K562 (cell line): ENCODE data around the gene CATSPER4. TPM values are rescaled to one million over a fixed set of nuclear protein-coding genes. Genes with fewer than 3 reads are reported as not detected.

Experiments used
- CHD1 ChIP-seq: fragments of 200-600 bp; sonication (generic); IDR thresholded peaks from one replicate; pipeline ENCODE4 v1.6.1; 2012; ENCODE audit warnings: mild to moderate bottlenecking, moderate library complexity, low read length, inconsistent platforms
- CXXC5 ChIP-seq: fragments of 250-450 bp; sonication (Bioruptor Pico); IDR thresholded peaks from 2 replicates; pipeline ENCODE4 v1.8.0; 2022; ENCODE audit warnings: inconsistent platforms, mild to moderate bottlenecking, moderate library complexity
- E2F1 ChIP-seq: sonication (generic); formaldehyde crosslinking; IDR thresholded peaks from 2 replicates; pipeline ENCODE4 v1.8.1; 2023; ENCODE audit warnings: mild to moderate bottlenecking, missing genetic modification reagents, moderate library complexity
- FOXJ2 ChIP-seq: fragments of 200-800 bp; sonication (Bioruptor generic); IDR thresholded peaks from 2 replicates; pipeline ENCODE4 v1.6.1; 2016; ENCODE audit warnings: missing genetic modification characterization, missing compliant biosample characterization
- JUN ChIP-seq, 2 experiments: sonication (generic) in 1 of 2; formaldehyde crosslinking in 1 of 2; IDR thresholded peaks; 2 replicates each; pipeline versions ENCODE4 v1.6.1 to v1.8.0; 2012 to 2022; ENCODE audit warnings: borderline replicate concordance in 2 of 2, mild to moderate bottlenecking in 2 of 2, improper control_type of control experiment in 1 of 2, low read depth in 1 of 2, low read length in 1 of 2, missing genetic modification reagents in 1 of 2
- MCM2 ChIP-seq: fragments of 450-650 bp; IDR thresholded peaks from 2 replicates; pipeline ENCODE4 v1.6.1; 2017; ENCODE audit warnings: low read depth, mild to moderate bottlenecking
- RAD21 ChIP-seq, 2 experiments: fragments of 250-450 bp in 1 of 2; fragments of 450-650 bp in 1 of 2; sonication (Bioruptor Pico) in 1 of 2; formaldehyde crosslinking in 1 of 2; IDR thresholded peaks in 1 of 2; conservative IDR thresholded peaks in 1 of 2; 2 replicates each; pipeline versions ENCODE4 v1.4.0 to v1.8.0; 2020 to 2022; ENCODE audit warnings: mild to moderate bottlenecking in 2 of 2, moderate library complexity in 1 of 2
- SAP30 ChIP-seq: fragments of 200-600 bp; sonication (generic); IDR thresholded peaks from 2 replicates; pipeline ENCODE4 v1.6.1; 2012; ENCODE audit warnings: borderline replicate concordance, low read depth, mild to moderate bottlenecking, moderate library complexity, low read length, control low read depth, inconsistent platforms; ENCODE audit not compliant: insufficient read depth, poor library complexity, severe bottlenecking
- SMAD1 ChIP-seq: fragments of 150-350 bp; IDR thresholded peaks from 2 replicates; pipeline ENCODE4 v1.6.1; 2014; ENCODE audit warnings: low read length, low read depth; ENCODE audit not compliant: partially characterized antibody
- SOX6 ChIP-seq: fragments of 450-650 bp; IDR thresholded peaks from 2 replicates; pipeline ENCODE4 v1.6.1; 2014; ENCODE audit warnings: mild to moderate bottlenecking
- THRAP3 ChIP-seq: fragments of 450-650 bp; IDR thresholded peaks from 2 replicates; pipeline ENCODE4 v1.6.1; 2016; ENCODE audit warnings: mild to moderate bottlenecking, inconsistent platforms, borderline replicate concordance
- U2AF2 ChIP-seq: fragments of 200-400 bp; formaldehyde crosslinking; optimal IDR thresholded peaks from 2 replicates; pipeline ENCODE3; 2017; ENCODE audit warnings: low read depth, mild to moderate bottlenecking, low read length
- ZFPM2 ChIP-seq: fragments of 250-450 bp; sonication (Bioruptor Pico); IDR thresholded peaks from 2 replicates; pipeline ENCODE4 v1.5.1; 2022; ENCODE audit warnings: mild to moderate bottlenecking
- ZNF445 ChIP-seq: fragments of 250-450 bp; sonication (Bioruptor Pico); IDR thresholded peaks from 2 replicates; pipeline ENCODE4 v1.4.0; 2020; ENCODE audit warnings: low read depth, mild to moderate bottlenecking, moderate library complexity
- ZNF583 ChIP-seq: fragments of 250-450 bp; sonication (Bioruptor Pico); IDR thresholded peaks from 2 replicates; pipeline ENCODE4 v1.4.0; 2020
- ZNF695 ChIP-seq: fragments of 450-650 bp; formaldehyde crosslinking; IDR thresholded peaks from 2 replicates; pipeline ENCODE4 v1.4.0; 2020; ENCODE audit warnings: mild to moderate bottlenecking, moderate library complexity
- polyA plus RNA-seq, 8 experiments: library from polyadenylated mRNA; depleted of rRNA in 4 of 8; stranded (reverse) in 5 of 8; unstranded in 3 of 8; fragments of >200 nt; fragmentation: Nextera tagmentation in 2 of 8; fragmentation: Illumina TruSeq in 1 of 8; extraction: Ambion mirVana in 2 of 8; extraction: Trizol in 1 of 8; gene quantifications; 2 replicates each; pipeline versions ENCODE4 v1.2.1 to v1.2.3, GENCODE V29; 2011 to 2014; ENCODE audit warnings: inconsistent platforms in 1 of 8, missing spikeins in 1 of 8
- total RNA-seq, 7 experiments: library from RNA; depleted of rRNA in 6 of 7; stranded (reverse); fragments of >200 nt in 6 of 7; fragmentation: Illumina TruSeq in 2 of 7; extraction: Trizol in 2 of 7; gene quantifications; 2 replicates each; pipeline versions ENCODE4 v1.2.1 to v1.2.3, GENCODE V29; 2011 to 2021; ENCODE audit warnings: low replicate concordance in 1 of 7
- TF ChIP-seq, protein P1 (sequence below): fragments of 450-650 bp; IDR thresholded peaks from 2 replicates; pipeline ENCODE4 v1.6.1; 2018; ENCODE audit not compliant: partially characterized antibody
- TF ChIP-seq, protein P2 (sequence below): fragments of 450-650 bp; IDR thresholded peaks from 2 replicates; pipeline ENCODE4 v1.6.1; 2016; ENCODE audit warnings: missing biosample characterization, missing genetic modification characterization
- TF ChIP-seq, protein P3 (sequence below): fragments of 450-650 bp; IDR thresholded peaks from 2 replicates; pipeline ENCODE4 v1.7.0; 2016; ENCODE audit warnings: borderline replicate concordance

CATSPER4 gene
- total and polyA plus RNA-seq, 9 of the 15 experiments (the other 6 are each of a cell fraction or from before 2014, with no cell fraction given): 0.04 to 0.13 TPM; not detected in 7

DNA sequence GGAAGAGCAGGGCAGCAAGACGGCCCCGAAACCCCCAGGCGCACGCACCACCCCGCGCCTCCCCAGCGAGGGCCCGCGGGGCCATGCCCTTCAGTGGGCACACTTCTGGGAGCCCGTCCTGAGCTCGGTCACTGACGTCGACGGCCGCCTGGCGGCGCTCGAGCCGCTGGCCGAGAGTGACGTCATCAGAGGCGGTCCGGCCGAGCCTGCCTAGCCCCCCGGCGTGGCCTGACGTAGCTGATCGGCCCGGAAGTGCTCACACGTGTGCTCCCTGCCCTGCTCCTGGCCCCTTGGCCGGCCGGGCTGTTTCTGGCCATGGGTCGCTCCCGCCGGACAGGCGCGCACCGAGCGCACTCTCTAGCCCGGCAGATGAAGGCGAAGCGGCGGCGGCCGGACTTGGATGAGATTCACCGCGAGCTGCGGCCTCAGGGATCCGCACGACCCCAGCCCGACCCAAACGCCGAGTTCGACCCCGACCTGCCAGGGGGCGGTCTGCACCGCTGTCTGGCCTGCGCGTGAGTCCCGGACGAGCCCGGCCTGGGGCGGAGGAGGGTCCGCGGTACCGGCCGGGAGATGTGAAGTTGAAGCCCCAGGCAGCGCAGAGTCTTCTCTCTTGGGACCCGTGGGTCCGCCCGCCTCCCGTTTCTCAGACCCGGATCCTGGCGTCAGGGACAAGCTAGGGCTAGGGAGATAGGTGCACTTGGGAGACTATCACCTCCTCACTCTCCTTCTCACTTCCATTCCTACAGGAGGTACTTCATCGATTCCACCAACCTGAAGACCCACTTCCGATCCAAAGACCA is 20.5 kb upstream of the CATSPER4 start, which contains the start of gene ZNF593 (continued):
- TF ChIP-seq ZNF695 (CRISPR knock-in tag) (no peak), SMAD1 (peak; percentile 65), ZNF583 (no peak), JUN (IDR thresholded peaks at IDR 0.05; ENCODE audit: borderline replicate concordance, low read depth, low read length) (peak; percentile 100), JUN (CRISPR knock-in tag; IDR thresholded peaks at IDR 0.05; ENCODE audit: borderline replicate concordance) (peak; percentile 98), E2F1 (CRISPR knock-in tag) (peak; percentile 83), ZNF445 (CRISPR knock-in tag) (no peak), SAP30 (peak; percentile 99), SOX6 (peak; percentile 65), THRAP3 (no peak), ZFPM2 (CRISPR knock-in tag) (0 out of 2 replicates have a peak, but pooled peaks have one; percentile 37), CXXC5 (CRISPR knock-in tag) (peak; percentile 94), FOXJ2 (tag) (no peak; the same call in 1 of the 2 replicates), CHD1 (peak; percentile 67), RAD21 (CRISPR knock-in tag; conservative IDR thresholded peaks at IDR 0.05 in 1 of 2, IDR thresholded peaks at IDR 0.05 in 1 of 2) (peak; percentile 62 to 72), MCM2 (no peak), U2AF2 (no peak)
- TF ChIP-seq, protein P1, sequence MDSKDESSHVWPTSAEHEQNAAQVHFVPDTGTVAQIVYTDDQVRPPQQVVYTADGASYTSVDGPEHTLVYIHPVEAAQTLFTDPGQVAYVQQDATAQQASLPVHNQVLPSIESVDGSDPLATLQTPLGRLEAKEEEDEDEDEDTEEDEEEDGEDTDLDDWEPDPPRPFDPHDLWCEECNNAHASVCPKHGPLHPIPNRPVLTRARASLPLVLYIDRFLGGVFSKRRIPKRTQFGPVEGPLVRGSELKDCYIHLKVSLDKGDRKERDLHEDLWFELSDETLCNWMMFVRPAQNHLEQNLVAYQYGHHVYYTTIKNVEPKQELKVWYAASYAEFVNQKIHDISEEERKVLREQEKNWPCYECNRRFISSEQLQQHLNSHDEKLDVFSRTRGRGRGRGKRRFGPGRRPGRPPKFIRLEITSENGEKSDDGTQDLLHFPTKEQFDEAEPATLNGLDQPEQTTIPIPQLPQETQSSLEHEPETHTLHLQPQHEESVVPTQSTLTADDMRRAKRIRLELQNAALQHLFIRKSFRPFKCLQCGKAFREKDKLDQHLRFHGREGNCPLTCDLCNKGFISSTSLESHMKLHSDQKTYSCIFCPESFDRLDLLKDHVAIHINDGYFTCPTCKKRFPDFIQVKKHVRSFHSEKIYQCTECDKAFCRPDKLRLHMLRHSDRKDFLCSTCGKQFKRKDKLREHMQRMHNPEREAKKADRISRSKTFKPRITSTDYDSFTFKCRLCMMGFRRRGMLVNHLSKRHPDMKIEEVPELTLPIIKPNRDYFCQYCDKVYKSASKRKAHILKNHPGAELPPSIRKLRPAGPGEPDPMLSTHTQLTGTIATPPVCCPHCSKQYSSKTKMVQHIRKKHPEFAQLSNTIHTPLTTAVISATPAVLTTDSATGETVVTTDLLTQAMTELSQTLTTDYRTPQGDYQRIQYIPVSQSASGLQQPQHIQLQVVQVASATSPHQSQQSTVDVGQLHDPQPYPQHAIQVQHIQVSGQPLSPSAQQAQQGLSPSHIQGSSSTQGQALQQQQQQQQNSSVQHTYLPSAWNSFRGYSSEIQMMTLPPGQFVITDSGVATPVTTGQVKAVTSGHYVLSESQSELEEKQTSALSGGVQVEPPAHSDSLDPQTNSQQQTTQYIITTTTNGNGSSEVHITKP: peak; percentile 30
- TF ChIP-seq, protein P2, sequence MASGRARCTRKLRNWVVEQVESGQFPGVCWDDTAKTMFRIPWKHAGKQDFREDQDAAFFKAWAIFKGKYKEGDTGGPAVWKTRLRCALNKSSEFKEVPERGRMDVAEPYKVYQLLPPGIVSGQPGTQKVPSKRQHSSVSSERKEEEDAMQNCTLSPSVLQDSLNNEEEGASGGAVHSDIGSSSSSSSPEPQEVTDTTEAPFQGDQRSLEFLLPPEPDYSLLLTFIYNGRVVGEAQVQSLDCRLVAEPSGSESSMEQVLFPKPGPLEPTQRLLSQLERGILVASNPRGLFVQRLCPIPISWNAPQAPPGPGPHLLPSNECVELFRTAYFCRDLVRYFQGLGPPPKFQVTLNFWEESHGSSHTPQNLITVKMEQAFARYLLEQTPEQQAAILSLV (tag): no peak
- TF ChIP-seq, protein P3, sequence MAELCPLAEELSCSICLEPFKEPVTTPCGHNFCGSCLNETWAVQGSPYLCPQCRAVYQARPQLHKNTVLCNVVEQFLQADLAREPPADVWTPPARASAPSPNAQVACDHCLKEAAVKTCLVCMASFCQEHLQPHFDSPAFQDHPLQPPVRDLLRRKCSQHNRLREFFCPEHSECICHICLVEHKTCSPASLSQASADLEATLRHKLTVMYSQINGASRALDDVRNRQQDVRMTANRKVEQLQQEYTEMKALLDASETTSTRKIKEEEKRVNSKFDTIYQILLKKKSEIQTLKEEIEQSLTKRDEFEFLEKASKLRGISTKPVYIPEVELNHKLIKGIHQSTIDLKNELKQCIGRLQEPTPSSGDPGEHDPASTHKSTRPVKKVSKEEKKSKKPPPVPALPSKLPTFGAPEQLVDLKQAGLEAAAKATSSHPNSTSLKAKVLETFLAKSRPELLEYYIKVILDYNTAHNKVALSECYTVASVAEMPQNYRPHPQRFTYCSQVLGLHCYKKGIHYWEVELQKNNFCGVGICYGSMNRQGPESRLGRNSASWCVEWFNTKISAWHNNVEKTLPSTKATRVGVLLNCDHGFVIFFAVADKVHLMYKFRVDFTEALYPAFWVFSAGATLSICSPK: no peak
